Measurements from ENCODE around the gene NDRG3. TPM values are rescaled to one million over a fixed set of nuclear protein-coding genes. Genes with fewer than 3 reads are reported as not detected.

NDRG3 gene
- total RNA-seq (2014; rRNA removed; shearing (Covaris generic)): 19.0 and 29.1 TPM in 2 replicates

DNA sequence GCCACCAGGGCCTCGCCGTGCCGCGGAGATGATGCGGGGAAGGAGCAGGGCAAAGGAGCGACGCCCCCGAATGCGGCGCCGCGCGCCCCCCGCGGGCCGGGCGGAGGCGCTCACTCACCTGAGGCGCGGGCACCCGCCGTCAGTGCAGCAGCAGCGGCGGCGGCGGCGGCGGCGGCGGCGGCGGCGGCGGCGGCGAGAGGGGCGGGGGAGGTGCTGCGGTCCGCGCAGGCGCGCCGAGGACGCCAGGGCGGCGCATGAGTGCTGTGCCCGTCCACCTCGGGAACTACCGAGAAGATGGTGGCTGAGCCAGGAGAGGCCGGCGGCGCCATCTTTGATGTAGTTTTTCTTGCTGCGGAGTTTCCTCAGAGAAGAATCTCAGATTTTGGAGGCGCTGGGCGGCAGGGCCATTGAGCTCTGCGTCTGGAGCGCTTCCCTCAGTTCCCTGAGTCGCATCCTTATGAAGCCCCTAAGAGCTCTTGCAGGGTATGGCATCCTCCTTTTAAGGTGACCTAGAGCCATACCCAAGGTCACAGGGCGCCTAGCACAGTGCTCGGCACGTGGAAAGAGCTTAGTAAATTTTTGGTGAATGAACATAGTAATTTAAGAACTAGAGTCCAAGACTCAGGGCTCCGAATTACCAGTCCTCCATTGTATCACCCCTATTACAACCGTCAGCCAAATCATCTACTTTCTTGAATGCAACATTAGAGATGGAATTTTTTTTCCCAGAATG is at the start of gene NDRG3:
NDRG3 (minus strand) TSS at position 164 of the 733 bp plus-strand sequence. CDS start 24,355 bp downstream, outside the sequence.
- peak within 1 kb of the TSS; percentile 59 for H3K4me3 ChIP-seq
- H3K36me3 ChIP-seq: no peaks in the 10 kb centered on the region
- no peaks in the 10 kb centered on the region for H3K27me3 ChIP-seq (replicated peaks)
- H3K9me3 ChIP-seq (replicated peaks): no peaks in the 10 kb centered on the region
- DNase-seq (ENCODE audit: low read depth in 1 of 2, low spot score in 2 of 2): peak; percentile 79 to 93
- peaks cover 8% of the 10 kb centered on the region for H3K4me1 ChIP-seq (replicated peaks)
- no peak within 1 kb of the TSS for H3K27ac ChIP-seq

DNA sequence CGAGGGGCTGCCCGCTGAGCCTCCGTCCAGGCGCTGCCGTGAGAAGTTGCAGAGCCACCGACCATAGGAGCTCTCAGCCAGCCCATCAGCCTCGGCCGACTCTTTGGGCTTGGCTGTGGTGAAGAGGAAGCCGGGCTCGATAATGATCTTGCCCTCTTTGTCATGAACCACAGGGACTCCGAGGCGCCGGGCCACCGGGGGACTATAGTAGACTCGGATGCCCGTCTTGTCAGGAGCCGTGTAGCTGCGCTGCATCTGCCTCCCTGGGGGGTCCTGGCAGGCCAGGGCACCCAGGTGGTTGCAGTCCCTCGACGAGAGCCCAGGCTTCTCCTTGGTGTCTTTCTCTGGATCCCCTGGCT is 48.2 kb upstream of the NDRG3 start:
- Histone ChIP-seq H3K27me3 (replicated peaks) (no peaks in the 10 kb centered on the region), H3K4me1 (replicated peaks) (no peaks in the 10 kb centered on the region), H3K9me3 (replicated peaks) (no peaks in the 10 kb centered on the region), H3K27ac (no peak overlapping the region), H3K4me3 (no peak overlapping the region), H3K36me3 (peaks cover 92% of the 10 kb centered on the region)
- no peak for DNase-seq (ENCODE audit: low read depth in 1 of 2, low spot score in 2 of 2)

GRCh38 chr20:36793294-36794115 is 47.6 kb upstream of the NDRG3 start:
- Histone ChIP-seq H3K27ac (no peak overlapping the region), H3K4me1 (replicated peaks) (no peaks in the 10 kb centered on the region), H3K4me3 (no peak overlapping the region), H3K27me3 (replicated peaks) (no peaks in the 10 kb centered on the region), H3K36me3 (peaks cover 90% of the 10 kb centered on the region), H3K9me3 (replicated peaks) (no peaks in the 10 kb centered on the region)
- DNase-seq (ENCODE audit: low read depth in 1 of 2, low spot score in 2 of 2): no peak

- no peak overlapping the region for H3K27ac ChIP-seq
- no peak overlapping the region for H3K4me3 ChIP-seq
- DNase-seq (ENCODE audit: low read depth in 1 of 2, low spot score in 2 of 2): peak; percentile 73 to 89
- no peaks in the 10 kb centered on the region for H3K9me3 ChIP-seq (replicated peaks)
- H3K27me3 ChIP-seq (replicated peaks): no peaks in the 10 kb centered on the region
- no peaks in the 10 kb centered on the region for H3K4me1 ChIP-seq (replicated peaks)
- H3K36me3 ChIP-seq: peaks cover 85% of the 10 kb centered on the region
Observed at GRCh38 chr20:36792422-36792821, 46.5 kb upstream of the NDRG3 start.

DNA sequence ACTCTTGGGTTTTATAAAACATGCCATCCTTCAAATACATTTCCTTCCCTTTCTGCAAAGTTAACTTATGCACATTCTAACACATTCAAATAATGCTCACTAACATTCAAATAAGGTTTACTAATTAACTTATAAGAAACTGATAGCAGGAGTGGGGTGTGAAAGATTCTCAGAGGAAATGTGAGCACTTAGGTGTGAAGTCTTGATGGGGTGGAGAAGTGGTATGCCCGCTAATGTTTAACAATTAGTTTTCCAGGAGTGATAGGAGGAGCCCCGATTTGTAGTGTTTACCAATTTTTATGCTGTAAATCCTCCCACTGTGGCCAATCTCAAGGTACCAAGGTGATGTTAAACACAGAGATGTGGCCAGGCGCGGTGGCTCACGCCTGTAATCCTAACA is 46.0 kb upstream of the NDRG3 start:
- H3K27me3 ChIP-seq (replicated peaks): no peaks in the 10 kb centered on the region
- no peaks in the 10 kb centered on the region for H3K4me1 ChIP-seq (replicated peaks)
- no peak overlapping the region for H3K27ac ChIP-seq
- no peak overlapping the region for H3K4me3 ChIP-seq
- peaks cover 85% of the 10 kb centered on the region for H3K36me3 ChIP-seq
- no peaks in the 10 kb centered on the region for H3K9me3 ChIP-seq (replicated peaks)
- DNase-seq (ENCODE audit: low read depth in 1 of 2, low spot score in 2 of 2): no peak

DNA sequence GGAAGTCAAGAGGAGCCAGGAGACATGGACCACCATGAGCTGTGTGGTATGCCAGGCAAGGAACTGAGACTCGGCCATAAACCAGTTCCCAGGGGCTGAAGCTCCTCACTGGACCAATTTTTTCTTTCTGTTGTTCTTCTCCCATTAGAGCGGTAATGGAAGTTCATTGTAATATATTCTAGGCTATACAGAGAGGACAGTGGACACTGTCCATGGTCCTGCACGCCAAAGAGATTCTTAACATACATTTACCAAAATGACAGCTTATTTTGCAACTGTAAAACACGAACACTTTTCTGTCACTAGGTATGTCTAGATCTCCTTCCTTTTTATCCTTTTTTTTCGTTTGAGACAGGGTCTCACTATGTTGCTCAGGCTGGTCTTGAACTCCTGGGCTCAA is 40.8 kb upstream of the NDRG3 start:
- H3K27me3 ChIP-seq (replicated peaks): no peaks in the 10 kb centered on the region
- H3K27ac ChIP-seq: no peak overlapping the region
- no peaks in the 10 kb centered on the region for H3K9me3 ChIP-seq (replicated peaks)
- no peak overlapping the region for H3K4me3 ChIP-seq
- no peak for DNase-seq (ENCODE audit: low read depth in 1 of 2, low spot score in 2 of 2)
- H3K36me3 ChIP-seq: peaks cover 85% of the 10 kb centered on the region
- H3K4me1 ChIP-seq (replicated peaks): no peaks in the 10 kb centered on the region

DNA sequence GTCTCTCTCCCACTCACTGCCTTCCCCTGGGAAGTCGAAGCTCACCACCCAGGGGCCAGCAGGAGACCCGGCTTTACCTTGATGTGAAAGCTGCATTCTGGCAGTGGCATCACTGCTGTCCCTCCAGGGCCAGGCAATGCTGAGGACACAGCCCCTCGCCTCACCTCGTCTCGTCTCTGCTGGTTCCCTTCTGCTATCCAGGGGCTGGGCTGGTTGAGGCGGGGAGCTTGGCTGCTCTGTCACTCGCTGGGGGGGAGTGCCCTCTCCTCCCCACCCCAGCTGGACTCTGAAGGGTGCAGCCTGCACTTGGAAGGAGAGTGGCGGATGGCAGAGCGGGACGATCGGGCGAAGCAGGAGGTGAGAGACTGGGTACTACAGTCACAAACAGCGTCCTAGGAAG is 40.4 kb upstream of the NDRG3 start:
- H3K27me3 ChIP-seq (replicated peaks): no peaks in the 10 kb centered on the region
- H3K36me3 ChIP-seq: peaks cover 81% of the 10 kb centered on the region

GRCh38 chr20:36785308-36785707 is 39.4 kb upstream of the NDRG3 start:
- no peaks in the 10 kb centered on the region for H3K27me3 ChIP-seq (replicated peaks)
- H3K9me3 ChIP-seq (replicated peaks): no peaks in the 10 kb centered on the region
- no peak for DNase-seq (ENCODE audit: low read depth in 1 of 2, low spot score in 2 of 2)
- H3K27ac ChIP-seq: no peak overlapping the region
- peaks cover 80% of the 10 kb centered on the region for H3K36me3 ChIP-seq
- no peaks in the 10 kb centered on the region for H3K4me1 ChIP-seq (replicated peaks)
- no peak overlapping the region for H3K4me3 ChIP-seq

More for the DNA sequence above, 40.4 kb upstream of the NDRG3 start:
- no peaks in the 10 kb centered on the region for H3K4me1 ChIP-seq (replicated peaks)
- DNase-seq (ENCODE audit: low read depth in 1 of 2, low spot score in 2 of 2): no peak
- no peak overlapping the region for H3K4me3 ChIP-seq
- no peak overlapping the region for H3K27ac ChIP-seq
- H3K9me3 ChIP-seq (replicated peaks): no peaks in the 10 kb centered on the region

DNA sequence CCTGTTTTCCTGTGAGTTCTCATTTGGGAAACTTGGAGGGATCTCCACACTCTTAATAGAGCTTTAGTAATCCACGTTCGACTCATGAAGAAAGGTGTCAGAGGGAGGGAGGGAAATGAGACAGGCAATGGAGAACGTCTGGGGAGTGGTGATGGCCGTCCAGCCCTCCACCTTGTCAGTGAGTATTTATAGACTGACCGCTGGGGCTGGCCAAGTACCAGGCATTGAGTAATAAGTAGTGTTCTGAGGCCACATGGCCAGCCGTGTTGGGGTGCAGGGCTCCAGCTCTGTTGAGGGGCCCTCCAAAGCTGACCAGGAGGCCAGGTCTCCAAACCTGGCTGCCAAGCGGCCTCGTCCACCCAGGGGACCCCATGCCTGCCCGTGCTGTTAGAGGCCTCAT is 39.0 kb upstream of the NDRG3 start:
- DNase-seq (ENCODE audit: low read depth in 1 of 2, low spot score in 2 of 2): no peak
- no peak overlapping the region for H3K27ac ChIP-seq
- H3K36me3 ChIP-seq: peaks cover 79% of the 10 kb centered on the region
- no peaks in the 10 kb centered on the region; the same call in 1 of the 2 replicates for H3K4me1 ChIP-seq (replicated peaks)
- H3K9me3 ChIP-seq (replicated peaks): no peaks in the 10 kb centered on the region
- H3K4me3 ChIP-seq: no peak overlapping the region
- no peaks in the 10 kb centered on the region for H3K27me3 ChIP-seq (replicated peaks)

GRCh38 chr20:36784116-36784515 is 38.2 kb upstream of the NDRG3 start:
- H3K36me3 ChIP-seq: peaks cover 71% of the 10 kb centered on the region
- DNase-seq (ENCODE audit: low read depth in 1 of 2, low spot score in 2 of 2): no peak
- H3K27ac ChIP-seq: no peak overlapping the region
- H3K27me3 ChIP-seq (replicated peaks): no peaks in the 10 kb centered on the region
- H3K4me1 ChIP-seq (replicated peaks): no peaks in the 10 kb centered on the region; the same call in 1 of the 2 replicates
- H3K9me3 ChIP-seq (replicated peaks): no peaks in the 10 kb centered on the region
- no peak overlapping the region for H3K4me3 ChIP-seq

DNA sequence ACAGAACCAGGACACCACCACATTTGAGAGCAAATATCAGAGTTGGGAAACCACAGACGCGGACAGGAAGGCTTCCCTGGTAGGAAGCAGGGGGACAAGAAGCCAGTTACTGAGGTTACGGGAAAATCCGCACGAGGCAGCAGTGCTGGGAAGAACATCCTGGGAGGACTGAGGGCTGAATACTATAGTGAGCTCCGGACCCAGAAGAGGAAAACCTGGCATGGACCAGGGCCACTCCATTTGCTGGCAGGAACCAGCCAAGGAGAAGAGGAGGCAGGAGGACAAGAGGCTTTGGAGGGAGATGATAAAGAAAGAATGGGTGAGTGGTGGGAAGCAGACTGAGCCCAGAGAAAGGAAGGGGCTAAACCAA is 33.8 kb upstream of the NDRG3 start:
- DNase-seq (ENCODE audit: low read depth in 1 of 2, low spot score in 2 of 2): no peak
- Histone ChIP-seq H3K4me3 (no peak overlapping the region), H3K27me3 (replicated peaks) (no peaks in the 10 kb centered on the region), H3K36me3 (peaks cover 33% of the 10 kb centered on the region), H3K9me3 (replicated peaks) (no peaks in the 10 kb centered on the region), H3K27ac (no peak overlapping the region), H3K4me1 (replicated peaks) (peaks cover 3% of the 10 kb centered on the region)

DNA sequence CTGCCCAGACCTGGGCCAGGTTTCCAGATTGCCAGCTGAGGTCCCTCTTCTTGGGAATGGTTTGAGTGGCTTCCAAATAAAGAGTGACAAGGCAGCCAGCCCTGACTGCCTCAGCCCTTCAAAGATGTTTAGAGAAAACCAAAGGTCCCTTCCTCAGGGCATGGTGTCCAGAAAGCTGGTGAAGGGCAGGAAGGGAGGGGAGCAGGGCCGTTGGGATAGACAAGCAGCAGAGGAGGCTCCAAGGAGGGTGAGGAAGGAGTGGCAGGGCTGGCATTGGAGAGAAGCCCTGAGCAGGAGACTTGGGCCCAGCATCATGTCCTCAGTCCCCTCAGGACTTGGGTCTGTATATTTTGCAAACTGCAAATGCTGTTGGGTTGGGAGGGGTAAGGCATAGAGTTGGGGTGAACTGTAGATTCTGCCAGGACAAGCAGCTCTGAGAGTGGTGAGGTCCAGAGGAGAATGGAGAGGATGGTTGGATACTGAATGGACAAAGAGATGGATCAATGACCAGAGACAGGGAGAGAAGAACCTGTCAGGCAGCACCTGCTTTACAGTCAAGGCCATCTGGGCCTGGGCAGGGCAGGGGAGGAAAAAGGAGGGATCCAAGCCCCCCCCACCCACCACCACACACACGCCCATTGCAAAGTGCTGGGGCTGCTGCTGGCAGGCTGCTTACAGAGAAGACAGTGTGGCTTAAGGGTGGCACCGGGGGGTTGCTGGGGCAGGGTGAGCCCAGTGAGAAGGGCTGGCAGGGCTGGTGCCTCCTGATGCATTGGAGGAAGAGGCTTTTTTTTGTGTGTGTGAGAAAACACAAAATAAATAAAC is 33.2 kb upstream of the NDRG3 start:
- Histone ChIP-seq H3K27ac (no peak overlapping the region), H3K4me3 (no peak overlapping the region), H3K9me3 (replicated peaks) (no peaks in the 10 kb centered on the region), H3K4me1 (replicated peaks) (peaks cover 9% of the 10 kb centered on the region), H3K36me3 (peaks cover 27% of the 10 kb centered on the region), H3K27me3 (replicated peaks) (no peaks in the 10 kb centered on the region)
- no peak for DNase-seq (ENCODE audit: low read depth in 1 of 2, low spot score in 2 of 2)

DNA sequence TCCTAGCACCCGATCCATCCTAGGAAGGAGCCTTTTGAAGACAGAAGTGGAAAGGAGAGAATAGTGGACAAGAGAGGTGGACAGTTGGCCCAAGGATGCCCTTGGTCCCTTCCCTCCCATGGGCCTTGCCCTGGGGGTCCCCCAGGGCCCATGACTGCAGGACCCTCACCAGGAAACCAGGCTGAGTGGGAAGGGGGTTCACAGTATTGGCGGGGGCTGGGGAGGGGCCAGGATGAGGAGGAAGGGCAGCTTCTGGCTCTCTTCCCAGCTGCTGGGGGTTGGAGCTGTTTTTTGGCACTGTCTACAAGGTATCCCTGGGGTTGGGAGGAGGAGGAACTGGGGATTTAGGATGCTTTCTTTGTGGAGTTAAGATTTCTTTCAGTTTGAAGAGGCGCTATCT is 31.7 kb upstream of the NDRG3 start:
- Histone ChIP-seq H3K27ac (no peak overlapping the region), H3K27me3 (replicated peaks) (no peaks in the 10 kb centered on the region), H3K4me1 (replicated peaks) (peaks cover 18% of the 10 kb centered on the region), H3K9me3 (replicated peaks) (no peaks in the 10 kb centered on the region), H3K4me3 (no peak overlapping the region), H3K36me3 (peaks cover 13% of the 10 kb centered on the region)
- no peak for DNase-seq (ENCODE audit: low read depth in 1 of 2, low spot score in 2 of 2)

- Histone ChIP-seq H3K36me3 (peaks cover 9% of the 10 kb centered on the region), H3K9me3 (replicated peaks) (no peaks in the 10 kb centered on the region), H3K27me3 (replicated peaks) (no peaks in the 10 kb centered on the region), H3K4me1 (replicated peaks) (peaks cover 19% of the 10 kb centered on the region), H3K4me3 (no peak overlapping the region), H3K27ac (no peak overlapping the region)
- no peak for DNase-seq (ENCODE audit: low read depth in 1 of 2, low spot score in 2 of 2)
Observed at GRCh38 chr20:36777167-36777566, 31.3 kb upstream of the NDRG3 start.
